Osteocyte (in vitro differentiated cells): ENCODE measurements around the gene KRTAP10-8. TPM values are rescaled to one million over a fixed set of nuclear protein-coding genes. Genes with fewer than 3 reads are reported as not detected.

Source experiments
- DNase-seq: peaks from one replicate; pipeline ENCODE4 v3.0.0; 2021; ENCODE audit warnings: mixed read lengths; ENCODE audit not compliant: unreplicated experiment; ENCODE audit errors: extremely low spot score
- H3K27ac Mint-ChIP-seq: one replicate; pipeline ENCODE4 v1.8.0; 2021; ENCODE audit warnings: mild to moderate bottlenecking, mixed read lengths; ENCODE audit not compliant: unreplicated experiment
- H3K27me3 Mint-ChIP-seq: one replicate; pipeline ENCODE4 v1.8.0; 2021; ENCODE audit warnings: mixed read lengths; ENCODE audit not compliant: unreplicated experiment
- H3K36me3 Mint-ChIP-seq: one replicate; pipeline ENCODE4 v1.8.0; 2021; ENCODE audit warnings: mixed read lengths; ENCODE audit not compliant: unreplicated experiment
- H3K4me1 Mint-ChIP-seq: one replicate; pipeline ENCODE4 v1.8.0; 2021; ENCODE audit warnings: mixed read lengths; ENCODE audit not compliant: unreplicated experiment
- H3K4me3 Mint-ChIP-seq: one replicate; pipeline ENCODE4 v1.8.0; 2021; ENCODE audit warnings: mild to moderate bottlenecking, moderate library complexity, mixed read lengths; ENCODE audit not compliant: unreplicated experiment
- H3K9me3 Mint-ChIP-seq: one replicate; pipeline ENCODE4 v1.8.0; 2021; ENCODE audit warnings: mixed read lengths; ENCODE audit not compliant: unreplicated experiment
- total RNA-seq: library from RNA; stranded (reverse); gene quantifications from 2 replicates; pipeline ENCODE4 v1.2.1, GENCODE V29; 2021
- TF ChIP-seq, protein P1 (sequence below): fragments of 200-600 bp; sonication (generic); IDR thresholded peaks from 2 replicates; pipeline ENCODE4 v1.5.0; 2021; ENCODE audit warnings: antibody characterized with exemption, mild to moderate bottlenecking, moderate library complexity

The KRTAP10-8 gene
- total RNA-seq, 1 donor from 2014 or later = not detected

DNA sequence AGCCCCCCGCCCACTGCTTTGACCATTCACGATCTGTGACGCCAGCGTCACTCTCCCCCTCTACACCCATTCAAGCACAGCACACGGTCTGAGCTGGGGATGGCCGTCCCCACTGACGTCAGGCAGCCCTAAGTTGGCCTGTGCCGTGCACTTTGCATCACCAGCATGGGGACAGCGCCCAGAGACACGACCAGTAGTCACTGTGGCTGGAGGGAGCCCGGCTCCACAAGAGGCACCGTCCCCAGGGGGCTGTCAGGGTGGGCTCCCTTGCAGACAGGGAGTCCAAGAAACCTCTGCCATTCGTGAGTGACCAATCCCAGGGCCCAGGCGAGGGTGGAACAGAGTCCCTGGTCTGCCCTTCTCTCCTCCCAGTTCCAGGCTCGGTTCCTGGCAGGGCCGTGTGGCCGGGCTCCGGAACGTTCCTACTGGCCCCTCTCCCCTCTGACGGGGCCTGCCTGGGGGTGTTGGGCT is 2.3 kb downstream of the KRTAP10-8 start:
- peak; percentile 80 for DNase-seq
- Mint-ChIP-seq H3K36me3 (no peaks in the 10 kb centered on the region), H3K27me3 (peaks cover 4% of the 10 kb centered on the region), H3K9me3 (peaks cover 16% of the 10 kb centered on the region), H3K27ac (no peak overlapping the region), H3K4me3 (no peak overlapping the region), H3K4me1 (no peaks in the 10 kb centered on the region)
- TF ChIP-seq, protein P1, sequence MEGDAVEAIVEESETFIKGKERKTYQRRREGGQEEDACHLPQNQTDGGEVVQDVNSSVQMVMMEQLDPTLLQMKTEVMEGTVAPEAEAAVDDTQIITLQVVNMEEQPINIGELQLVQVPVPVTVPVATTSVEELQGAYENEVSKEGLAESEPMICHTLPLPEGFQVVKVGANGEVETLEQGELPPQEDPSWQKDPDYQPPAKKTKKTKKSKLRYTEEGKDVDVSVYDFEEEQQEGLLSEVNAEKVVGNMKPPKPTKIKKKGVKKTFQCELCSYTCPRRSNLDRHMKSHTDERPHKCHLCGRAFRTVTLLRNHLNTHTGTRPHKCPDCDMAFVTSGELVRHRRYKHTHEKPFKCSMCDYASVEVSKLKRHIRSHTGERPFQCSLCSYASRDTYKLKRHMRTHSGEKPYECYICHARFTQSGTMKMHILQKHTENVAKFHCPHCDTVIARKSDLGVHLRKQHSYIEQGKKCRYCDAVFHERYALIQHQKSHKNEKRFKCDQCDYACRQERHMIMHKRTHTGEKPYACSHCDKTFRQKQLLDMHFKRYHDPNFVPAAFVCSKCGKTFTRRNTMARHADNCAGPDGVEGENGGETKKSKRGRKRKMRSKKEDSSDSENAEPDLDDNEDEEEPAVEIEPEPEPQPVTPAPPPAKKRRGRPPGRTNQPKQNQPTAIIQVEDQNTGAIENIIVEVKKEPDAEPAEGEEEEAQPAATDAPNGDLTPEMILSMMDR = no peak

DNA sequence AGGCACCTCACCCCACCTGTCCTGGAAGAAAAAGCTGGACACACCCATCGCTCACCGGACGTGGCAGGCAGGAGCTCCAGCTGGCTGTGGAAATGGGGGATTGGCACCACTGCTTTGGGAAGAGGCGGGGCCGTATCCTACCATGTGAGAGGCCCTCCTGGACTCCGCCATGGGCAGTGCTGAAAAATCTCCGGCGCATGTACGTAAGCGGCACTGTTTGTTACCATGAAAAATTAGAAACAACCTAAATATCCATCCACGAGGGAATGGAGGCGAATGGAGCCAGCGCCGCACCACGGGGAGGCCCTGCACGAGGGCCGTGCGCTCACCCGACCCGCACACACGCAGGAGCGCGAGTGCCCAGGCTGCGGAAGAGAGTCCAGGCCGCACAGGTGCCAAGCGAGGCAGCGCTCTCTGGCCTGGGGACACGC is 3.1 kb downstream of the KRTAP10-8 start:
- TF ChIP-seq, protein P1 = no peak
- Mint-ChIP-seq H3K4me3 (no peak overlapping the region), H3K27ac (no peak overlapping the region), H3K4me1 (no peaks in the 10 kb centered on the region), H3K27me3 (peaks cover 10% of the 10 kb centered on the region), H3K9me3 (peaks cover 16% of the 10 kb centered on the region), H3K36me3 (no peaks in the 10 kb centered on the region)
- peak; percentile 76 for DNase-seq

GRCh38 chr21:44615466-44615865 is 3.6 kb downstream of the KRTAP10-8 start:
- peaks cover 18% of the 10 kb centered on the region for H3K9me3 Mint-ChIP-seq
- no peaks in the 10 kb centered on the region for H3K4me1 Mint-ChIP-seq
- DNase-seq = no peak
- peaks cover 11% of the 10 kb centered on the region for H3K27me3 Mint-ChIP-seq
- H3K27ac Mint-ChIP-seq = no peak overlapping the region
- H3K36me3 Mint-ChIP-seq = no peaks in the 10 kb centered on the region
- TF ChIP-seq, protein P1 = no peak
- H3K4me3 Mint-ChIP-seq = no peak overlapping the region

DNA sequence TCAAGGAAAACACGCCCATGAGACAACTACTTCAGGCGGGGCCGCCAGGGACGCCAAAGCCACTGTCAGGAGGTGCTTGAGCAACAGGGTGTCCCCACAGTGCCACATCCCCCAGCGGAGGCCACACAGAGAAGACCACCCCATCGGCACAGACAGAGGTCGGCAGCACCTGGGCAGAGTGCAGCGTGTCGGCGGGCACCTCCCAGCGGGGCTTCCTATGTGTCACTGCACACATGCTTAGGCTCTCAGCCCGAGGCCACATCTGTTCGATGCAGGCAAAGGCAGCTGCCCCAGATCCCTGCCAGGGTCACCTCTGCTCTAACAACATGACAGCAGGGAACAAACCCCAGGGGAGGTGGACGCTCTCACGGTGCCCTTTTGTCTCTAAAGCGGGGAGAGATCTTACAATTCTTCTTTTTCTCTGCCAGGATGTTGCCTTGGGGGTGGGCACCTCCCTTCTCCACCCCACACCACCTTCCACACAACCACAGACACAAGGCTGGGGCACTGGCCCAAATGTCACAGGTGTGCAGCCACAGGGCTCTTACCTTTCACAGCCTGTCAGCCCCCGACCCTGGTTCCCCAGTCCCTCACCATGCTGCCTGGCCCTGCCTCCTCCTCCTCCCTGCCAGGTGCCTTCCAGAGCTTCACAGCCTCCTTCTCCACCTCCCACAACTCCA is 4.2 kb downstream of the KRTAP10-8 start:
- peaks cover 19% of the 10 kb centered on the region for H3K9me3 Mint-ChIP-seq
- H3K27ac Mint-ChIP-seq = no peak overlapping the region
- H3K4me1 Mint-ChIP-seq = no peaks in the 10 kb centered on the region
- H3K36me3 Mint-ChIP-seq = no peaks in the 10 kb centered on the region
- peak; percentile 83 for DNase-seq
- TF ChIP-seq, protein P1 = no peak
- no peak overlapping the region for H3K4me3 Mint-ChIP-seq
- H3K27me3 Mint-ChIP-seq = peaks cover 11% of the 10 kb centered on the region

GRCh38 chr21:44616591-44616926 is 4.7 kb downstream of the KRTAP10-8 start:
- Mint-ChIP-seq H3K27me3 (peaks cover 11% of the 10 kb centered on the region), H3K4me1 (no peaks in the 10 kb centered on the region), H3K27ac (no peak overlapping the region), H3K36me3 (no peaks in the 10 kb centered on the region), H3K4me3 (no peak overlapping the region), H3K9me3 (peaks cover 15% of the 10 kb centered on the region)
- DNase-seq = peak; percentile 82
- TF ChIP-seq, protein P1 = no peak
